Measurements from ENCODE around the gene NUP153. TPM values are rescaled to one million over a fixed set of nuclear protein-coding genes. Genes with fewer than 3 reads are reported as not detected.
A peak's percentile ranks its signal among the peaks of the same experiment; 100 is the strongest.
"Not testable (repeated sequence)": the region's sequence is repeated elsewhere in the genome, so short reads cannot be mapped to it uniquely, and the experiment has no call there.

The NUP153 gene
- total and polyA plus RNA-seq, 8 donors, result 28.2 to 53.1 (median 45.6) TPM

- H3K36me3 ChIP-seq, result no peaks in the 10 kb centered on the region
- H3K27me3 ChIP-seq, result no peaks in the 10 kb centered on the region
- TF ChIP-seq CTCF (IDR thresholded peaks at IDR 0.05), result no peak
Measured at GRCh38 chr6:17710331-17710730, 3.6 kb upstream of the NUP153 start.

GRCh38 chr6:17709476-17709875, 2.8 kb upstream of the NUP153 start:
- H3K27me3 ChIP-seq, result no peaks in the 10 kb centered on the region
- ATAC-seq (no peak), DNase-seq (no peak)
- H3K4me1 ChIP-seq, result peaks cover 3 to 13% of the 10 kb centered on the region in 2 donors
- H3K9me3 ChIP-seq, result no peaks in the 10 kb centered on the region
- no peaks in the 10 kb centered on the region for H3K36me3 ChIP-seq
- H3K4me3 ChIP-seq, result no peak overlapping the region
- no peak overlapping the region for H3K27ac ChIP-seq
- intact Hi-C loops (cut with DNase I), result no loop called here
- TF ChIP-seq CTCF (IDR thresholded peaks at IDR 0.05), result no peak

More at GRCh38 chr6:17710331-17710730, 3.6 kb upstream of the NUP153 start:
- intact Hi-C loops (cut with DNase I), result no loop called here
- Histone ChIP-seq H3K4me1 (peaks cover 0 to 5% of the 10 kb centered on the region in 2 donors), H3K9me3 (no peaks in the 10 kb centered on the region), H3K4me3 (no peak overlapping the region), H3K27ac (no peak overlapping the region)
- DNase-seq (no peak), ATAC-seq (no peak)

GRCh38 chr6:17708035-17708434, 1.3 kb upstream of the NUP153 start:
- H3K4me3 ChIP-seq; H3K27ac ChIP-seq; H3K27me3 ChIP-seq; H3K9me3 ChIP-seq; DNase-seq; intact Hi-C loops (cut with DNase I); H3K36me3 ChIP-seq; ATAC-seq: not testable (repeated sequence)
- H3K4me1 ChIP-seq, result peaks cover 9 to 26% of the 10 kb centered on the region in 2 donors

- DNase-seq (no peak), ATAC-seq (no peak)
- H3K4me3 ChIP-seq, result peak overlapping the region; percentile 87 to 90
- H3K27ac ChIP-seq, result peak overlapping the region; percentile 99 to 100
- intact Hi-C loops (cut with DNase I), result no loop called here
- no peak for TF ChIP-seq CTCF (IDR thresholded peaks at IDR 0.05)
- H3K27me3 ChIP-seq, result no peaks in the 10 kb centered on the region
- H3K9me3 ChIP-seq, result no peaks in the 10 kb centered on the region
- no peaks in the 10 kb centered on the region for H3K36me3 ChIP-seq
- peaks cover 15 to 33% of the 10 kb centered on the region in 2 donors for H3K4me1 ChIP-seq
Measured at GRCh38 chr6:17707371-17707651, 586 bp upstream of the NUP153 start.

- Histone ChIP-seq H3K4me3 (peak overlapping the region; percentile 87 to 90), H3K27me3 (no peaks in the 10 kb centered on the region), H3K9me3 (no peaks in the 10 kb centered on the region), H3K36me3 (no peaks in the 10 kb centered on the region), H3K27ac (peak overlapping the region; percentile 99 to 100), H3K4me1 (peaks cover 15 to 45% of the 10 kb centered on the region in 2 donors)
- DNase-seq, result peak; percentile 71 to 90 (median 78)
- ATAC-seq, result peak; percentile 73
- TF ChIP-seq CTCF (IDR thresholded peaks at IDR 0.05), result no peak
- intact Hi-C loops (cut with DNase I), result no loop called here
Measured at GRCh38 chr6:17705778-17706579, 746 bp downstream of the NUP153 start.

GRCh38 chr6:17705428-17705777, 1.3 kb downstream of the NUP153 start:
- Histone ChIP-seq H3K36me3 (no peaks in the 10 kb centered on the region), H3K4me3 (peak overlapping the region; percentile 87 to 90), H3K27ac (peak overlapping the region; percentile 99 to 100), H3K27me3 (no peaks in the 10 kb centered on the region), H3K4me1 (peaks cover 15 to 51% of the 10 kb centered on the region in 2 donors), H3K9me3 (no peaks in the 10 kb centered on the region)
- no peak for TF ChIP-seq CTCF (IDR thresholded peaks at IDR 0.05)
- DNase-seq (peak in 3 of 4 donors; percentile 47 to 78 (median 59)), ATAC-seq (peak; percentile 35)
- intact Hi-C loops (cut with DNase I), result no loop called here

Data from left lung (tissue), 10 donors.